HG02571 (cell line): ENCODE measurements around the gene F2RL1.
"Not testable (repeated sequence)": the region's sequence is repeated elsewhere in the genome, so short reads cannot be mapped to it uniquely, and the experiment has no call there.

ENCODE experiments used
- ATAC-seq: cut with Tn5 transposase; IDR thresholded peaks from one replicate; pipeline ENCODE4 v1.9.1; 2021; ENCODE audit warnings: mild to moderate bottlenecking, moderate library complexity; ENCODE audit not compliant: unreplicated experiment

The F2RL1 gene

GRCh38 chr5:76818844-76819831, at the start of gene F2RL1:
TSS of gene F2RL1 (plus strand) at chr5:76819030. CDS start at chr5:76819183, 153 bp downstream.
- no peak for ATAC-seq

GRCh38 chr5:76771041-76771440, 47.8 kb upstream of the F2RL1 start:
- ATAC-seq: not testable (repeated sequence)

- ATAC-seq: no peak
These were observed 47.0 kb upstream of the F2RL1 start for GRCh38 chr5:76771705-76772405.

- no peak for ATAC-seq
These were observed 42.9 kb upstream of the F2RL1 start for GRCh38 chr5:76775921-76776320.

GRCh38 chr5:76776391-76776790, 42.4 kb upstream of the F2RL1 start:
- no peak for ATAC-seq

- not testable (repeated sequence) for ATAC-seq
These were observed 38.2 kb upstream of the F2RL1 start for GRCh38 chr5:76780616-76781015.

- ATAC-seq: no peak
These were observed 37.1 kb upstream of the F2RL1 start for GRCh38 chr5:76781775-76782174.

- no peak for ATAC-seq
These were observed 36.4 kb upstream of the F2RL1 start for GRCh38 chr5:76782444-76782843.

GRCh38 chr5:76787237-76787636, 31.6 kb upstream of the F2RL1 start:
- ATAC-seq: no peak

GRCh38 chr5:76788362-76788761, 30.5 kb upstream of the F2RL1 start:
- ATAC-seq: no peak

GRCh38 chr5:76789275-76789674, 29.6 kb upstream of the F2RL1 start:
- not testable (repeated sequence) for ATAC-seq

- no peak for ATAC-seq
These were observed 28.7 kb upstream of the F2RL1 start for GRCh38 chr5:76789991-76790581.

GRCh38 chr5:76790632-76791290, 28.1 kb upstream of the F2RL1 start:
- no peak for ATAC-seq

- no peak for ATAC-seq
These were observed 27.4 kb upstream of the F2RL1 start for GRCh38 chr5:76791461-76791860.

- ATAC-seq: no peak
These were observed 24.0 kb upstream of the F2RL1 start for GRCh38 chr5:76794871-76795270.

- ATAC-seq: no peak
These were observed 19.2 kb upstream of the F2RL1 start for GRCh38 chr5:76799588-76799987.

- ATAC-seq: no peak
These were observed 18.3 kb upstream of the F2RL1 start for GRCh38 chr5:76800579-76800978.

GRCh38 chr5:76801159-76801802, 17.5 kb upstream of the F2RL1 start:
- no peak for ATAC-seq

GRCh38 chr5:76801803-76802195, 17.0 kb upstream of the F2RL1 start:
- ATAC-seq: no peak

- no peak for ATAC-seq
These were observed 14.6 kb upstream of the F2RL1 start for GRCh38 chr5:76804266-76804665.
